Glutamatergic neuron (in vitro differentiated cells): ENCODE measurements around the gene TTPAL. TPM values are rescaled to one million over a fixed set of nuclear protein-coding genes. Genes with fewer than 3 reads are reported as not detected.

Experiments
- DNase-seq: peaks from one replicate; pipeline ENCODE4 v3.0.0; 2022
- H3K27ac Mint-ChIP-seq: one replicate; pipeline ENCODE4 v1.8.0; 2020; ENCODE audit warnings: mild to moderate bottlenecking, mixed read lengths, inconsistent platforms; ENCODE audit not compliant: unreplicated experiment
- H3K27me3 Mint-ChIP-seq: one replicate; pipeline ENCODE4 v1.8.0; 2020; ENCODE audit warnings: mild to moderate bottlenecking, moderate library complexity, mixed read lengths, inconsistent platforms; ENCODE audit not compliant: unreplicated experiment
- H3K36me3 Mint-ChIP-seq: one replicate; pipeline ENCODE4 v1.8.0; 2020; ENCODE audit warnings: mild to moderate bottlenecking, mixed read lengths, inconsistent platforms; ENCODE audit not compliant: unreplicated experiment
- H3K4me1 Mint-ChIP-seq: one replicate; pipeline ENCODE4 v1.8.0; 2020; ENCODE audit warnings: mild to moderate bottlenecking, low read depth, mixed read lengths, inconsistent platforms; ENCODE audit not compliant: unreplicated experiment
- H3K4me3 Mint-ChIP-seq: one replicate; pipeline ENCODE4 v1.8.0; 2020; ENCODE audit warnings: mild to moderate bottlenecking, mixed read lengths, inconsistent platforms; ENCODE audit not compliant: unreplicated experiment
- H3K9me3 Mint-ChIP-seq: one replicate; pipeline ENCODE4 v1.8.0; 2020; ENCODE audit warnings: mild to moderate bottlenecking, moderate library complexity, mixed read lengths, inconsistent platforms; ENCODE audit not compliant: unreplicated experiment
- total RNA-seq: library from RNA; stranded (reverse); fragmentation: NEBNext Ultra II Directional; extraction: Animal tissue kit (Norgen Biotek cat#: 25700); gene quantifications from one replicate; pipeline ENCODE4 v1.2.1, GENCODE V29; 2021; ENCODE audit not compliant: unreplicated experiment
- TF ChIP-seq, protein P1 (sequence below): fragments of 200-600 bp; sonication (generic); IDR thresholded peaks from one replicate; pipeline ENCODE4 v1.5.0; 2021; ENCODE audit not compliant: partially characterized antibody, unreplicated experiment

TTPAL gene
- total RNA-seq, 1 donor from 2014 or later: 18.9 TPM

DNA sequence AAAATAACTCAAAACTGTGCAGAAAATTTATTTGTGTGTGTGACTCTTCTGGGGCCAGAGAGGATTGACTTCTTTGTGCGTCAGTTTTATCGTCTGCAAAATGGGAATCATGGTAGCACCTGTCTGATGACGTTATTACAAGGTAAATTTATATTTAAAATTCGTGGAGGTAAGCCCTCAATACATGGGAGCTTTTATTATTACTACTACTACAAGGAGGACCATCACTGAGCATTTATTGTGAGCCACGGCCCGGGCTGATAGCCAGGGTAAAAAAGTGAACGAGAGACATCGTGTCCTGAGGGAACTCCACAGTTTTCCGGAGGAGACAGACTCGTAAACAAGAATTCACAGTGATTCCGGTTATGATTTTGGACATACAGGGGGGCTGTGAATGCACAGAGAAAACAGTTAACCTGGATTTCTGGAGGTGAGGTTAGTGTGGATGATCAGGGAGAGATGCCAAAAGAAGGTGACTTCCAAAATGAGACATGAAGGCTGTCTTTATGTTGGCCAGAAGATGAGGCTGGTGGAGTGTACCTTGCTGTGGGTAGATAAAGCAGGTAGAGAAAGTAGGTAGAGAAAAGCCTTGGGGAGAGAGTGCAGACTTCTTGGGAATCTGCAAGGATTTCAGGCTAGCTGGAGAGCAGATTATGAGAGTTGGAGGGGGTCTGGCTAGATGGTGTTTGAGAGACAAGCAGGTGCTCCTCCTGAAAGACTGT is 56.7 kb downstream of the TTPAL start:
- Mint-ChIP-seq H3K4me3 (no peak overlapping the region), H3K4me1 (no peaks in the 10 kb centered on the region), H3K27ac (no peak overlapping the region), H3K9me3 (peaks cover 4% of the 10 kb centered on the region), H3K36me3 (no peaks in the 10 kb centered on the region), H3K27me3 (no peaks in the 10 kb centered on the region)
- no peak for DNase-seq
- TF ChIP-seq, protein P1, sequence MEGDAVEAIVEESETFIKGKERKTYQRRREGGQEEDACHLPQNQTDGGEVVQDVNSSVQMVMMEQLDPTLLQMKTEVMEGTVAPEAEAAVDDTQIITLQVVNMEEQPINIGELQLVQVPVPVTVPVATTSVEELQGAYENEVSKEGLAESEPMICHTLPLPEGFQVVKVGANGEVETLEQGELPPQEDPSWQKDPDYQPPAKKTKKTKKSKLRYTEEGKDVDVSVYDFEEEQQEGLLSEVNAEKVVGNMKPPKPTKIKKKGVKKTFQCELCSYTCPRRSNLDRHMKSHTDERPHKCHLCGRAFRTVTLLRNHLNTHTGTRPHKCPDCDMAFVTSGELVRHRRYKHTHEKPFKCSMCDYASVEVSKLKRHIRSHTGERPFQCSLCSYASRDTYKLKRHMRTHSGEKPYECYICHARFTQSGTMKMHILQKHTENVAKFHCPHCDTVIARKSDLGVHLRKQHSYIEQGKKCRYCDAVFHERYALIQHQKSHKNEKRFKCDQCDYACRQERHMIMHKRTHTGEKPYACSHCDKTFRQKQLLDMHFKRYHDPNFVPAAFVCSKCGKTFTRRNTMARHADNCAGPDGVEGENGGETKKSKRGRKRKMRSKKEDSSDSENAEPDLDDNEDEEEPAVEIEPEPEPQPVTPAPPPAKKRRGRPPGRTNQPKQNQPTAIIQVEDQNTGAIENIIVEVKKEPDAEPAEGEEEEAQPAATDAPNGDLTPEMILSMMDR: no peak

DNA sequence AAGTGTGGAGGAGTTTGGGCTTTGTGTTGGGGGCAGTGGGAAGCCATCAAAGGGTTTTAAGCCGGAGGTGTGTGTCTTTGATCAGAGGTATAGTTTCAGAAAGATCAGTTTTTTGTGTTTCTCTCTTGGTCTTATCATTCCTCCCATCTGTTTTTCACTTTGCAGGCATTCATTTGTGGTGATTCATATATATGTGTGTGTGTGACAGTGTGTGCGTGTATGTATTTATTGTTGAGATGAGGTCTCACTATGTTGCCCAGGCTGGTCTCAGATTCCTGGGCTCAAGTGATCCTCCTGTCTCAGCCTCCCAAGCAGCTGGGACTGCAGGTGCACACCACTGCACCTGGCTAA is 57.3 kb downstream of the TTPAL start:
- H3K4me3 Mint-ChIP-seq: no peak overlapping the region
- no peaks in the 10 kb centered on the region for H3K4me1 Mint-ChIP-seq
- TF ChIP-seq, protein P1: no peak
- no peaks in the 10 kb centered on the region for H3K36me3 Mint-ChIP-seq
- DNase-seq: no peak
- peaks cover 4% of the 10 kb centered on the region for H3K9me3 Mint-ChIP-seq
- no peaks in the 10 kb centered on the region for H3K27me3 Mint-ChIP-seq
- no peak overlapping the region for H3K27ac Mint-ChIP-seq

DNA sequence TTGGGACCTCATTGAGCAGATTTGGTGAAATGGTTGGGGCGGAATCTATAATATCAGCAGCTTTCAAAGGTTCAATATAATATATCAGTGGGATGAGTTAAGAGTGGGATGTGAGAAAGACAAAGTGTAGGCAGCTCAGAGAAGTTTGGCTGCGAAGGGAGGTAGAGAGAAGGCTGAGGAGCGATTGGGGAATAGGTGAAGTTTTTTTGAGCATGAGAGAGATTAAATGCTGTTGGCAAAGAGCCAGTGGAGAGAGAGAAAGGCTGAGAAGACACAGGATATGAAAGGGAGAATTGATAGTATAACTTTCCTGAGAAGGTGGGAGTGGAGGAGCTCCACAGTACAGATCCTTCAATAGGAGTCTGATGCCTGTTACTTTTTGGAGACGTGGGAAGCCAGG is 58.3 kb downstream of the TTPAL start:
- H3K4me1 Mint-ChIP-seq: no peaks in the 10 kb centered on the region
- no peaks in the 10 kb centered on the region for H3K36me3 Mint-ChIP-seq
- TF ChIP-seq, protein P1: no peak
- DNase-seq: no peak
- H3K9me3 Mint-ChIP-seq: peaks cover 2% of the 10 kb centered on the region
- no peak overlapping the region for H3K27ac Mint-ChIP-seq
- no peak overlapping the region for H3K4me3 Mint-ChIP-seq
- H3K27me3 Mint-ChIP-seq: no peaks in the 10 kb centered on the region

DNA sequence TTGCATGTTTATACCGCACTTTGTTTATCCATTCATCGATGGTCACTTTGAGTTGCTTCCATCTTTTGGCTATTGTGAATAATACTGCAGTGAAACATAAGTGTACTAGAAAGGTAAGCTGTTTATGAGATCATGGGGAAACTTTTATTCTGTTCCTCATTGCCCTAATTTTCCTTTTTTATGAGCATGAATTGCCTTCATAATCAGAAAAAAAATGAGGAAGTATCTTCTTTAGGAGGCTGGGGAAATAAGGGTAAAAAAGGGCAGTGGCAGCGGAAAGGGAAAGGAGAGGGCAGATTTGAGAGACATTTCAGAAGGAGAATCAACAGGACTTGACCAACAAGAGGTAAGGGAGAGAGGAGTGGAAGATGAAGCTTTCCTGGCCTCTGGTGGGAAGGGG is 60.5 kb downstream of the TTPAL start:
- TF ChIP-seq, protein P1: no peak
- no peaks in the 10 kb centered on the region for H3K36me3 Mint-ChIP-seq

DNA sequence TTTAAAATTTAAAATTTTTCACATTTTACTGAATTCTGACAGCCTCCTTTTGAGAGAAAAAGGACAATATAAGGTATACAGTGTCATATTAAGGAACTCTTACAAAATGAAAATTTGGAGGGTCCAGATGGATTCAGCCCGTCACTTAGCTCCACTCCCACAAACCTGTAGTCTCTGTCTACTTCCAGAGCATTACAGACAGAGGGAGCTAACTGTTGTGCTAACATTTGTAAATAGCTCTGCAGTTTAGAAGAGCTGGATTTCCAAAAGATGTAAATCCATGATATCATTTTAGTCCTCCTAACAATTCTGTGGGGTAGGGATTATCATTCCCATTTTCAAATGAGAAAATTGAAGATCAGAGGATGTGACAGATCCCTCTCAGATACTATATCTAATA is 62.3 kb downstream of the TTPAL start:
- DNase-seq: no peak
- H3K36me3 Mint-ChIP-seq: no peaks in the 10 kb centered on the region
- no peak overlapping the region for H3K27ac Mint-ChIP-seq
- no peak overlapping the region for H3K4me3 Mint-ChIP-seq
- TF ChIP-seq, protein P1: no peak
- H3K4me1 Mint-ChIP-seq: no peaks in the 10 kb centered on the region
- H3K27me3 Mint-ChIP-seq: no peaks in the 10 kb centered on the region
- H3K9me3 Mint-ChIP-seq: no peaks in the 10 kb centered on the region

More for the DNA sequence above, 60.5 kb downstream of the TTPAL start:
- Mint-ChIP-seq H3K27me3 (no peaks in the 10 kb centered on the region), H3K27ac (no peak overlapping the region), H3K9me3 (no peaks in the 10 kb centered on the region), H3K4me3 (no peak overlapping the region), H3K4me1 (no peaks in the 10 kb centered on the region)
- no peak for DNase-seq
